Natural killer cell (primary cell): ENCODE measurements around the gene TMEM266. TPM values are rescaled to one million over a fixed set of nuclear protein-coding genes. Genes with fewer than 3 reads are reported as not detected.

Source experiments
- ATAC-seq, 3 donors: fragments of 150-1000 bp in 2 of 3; fragments of 200-7000 bp in 1 of 3; cut with Tn5 transposase; 1 replicate in 1 of 3; 2 replicates in 2 of 3; pipeline ENCODE4 v1.10.0; 2021; ENCODE audit warnings: mild to moderate bottlenecking in 2 of 3, moderate library complexity in 2 of 3
- DNase-seq, 2 donors: peaks; one replicate each; pipeline versions ENCODE4 v3.0.0 to v3.0.0-alpha.2; 2013 to 2021; ENCODE audit warnings: mixed read lengths in 1 of 2
- H3K27ac ChIP-seq: one replicate; pipeline ENCODE4 v1.5.1; 2013; ENCODE audit warnings: mild to moderate bottlenecking, low read length
- H3K27me3 ChIP-seq: one replicate; pipeline ENCODE4 v1.6.1; 2013; ENCODE audit warnings: low read length; ENCODE audit not compliant: control insufficient read depth, insufficient read depth
- H3K36me3 ChIP-seq: one replicate; pipeline ENCODE4 v1.6.1; 2013; ENCODE audit warnings: low read length; ENCODE audit not compliant: control insufficient read depth, insufficient read depth
- H3K4me1 ChIP-seq: one replicate; pipeline ENCODE4 v1.6.1; 2013; ENCODE audit warnings: low read length; ENCODE audit not compliant: control insufficient read depth, insufficient read depth
- H3K4me3 ChIP-seq: one replicate; pipeline ENCODE4 v1.5.1; 2013; ENCODE audit warnings: low read length
- H3K9me3 ChIP-seq: one replicate; pipeline ENCODE4 v1.6.1; 2013; ENCODE audit warnings: low read length; ENCODE audit not compliant: control insufficient read depth, insufficient read depth
- H3K27ac Mint-ChIP-seq, 2 donors: one replicate each; pipeline ENCODE4 v1.8.0; 2022; ENCODE audit warnings: mild to moderate bottlenecking in 2 of 2, mixed read lengths in 2 of 2, moderate library complexity in 1 of 2
- H3K27me3 Mint-ChIP-seq, 2 donors: one replicate each; pipeline ENCODE4 v1.8.0; 2022; ENCODE audit warnings: low read depth in 2 of 2, mixed read lengths in 2 of 2
- H3K36me3 Mint-ChIP-seq: one replicate; pipeline ENCODE4 v1.8.0; 2022; ENCODE audit warnings: mixed read lengths
- H3K4me1 Mint-ChIP-seq, 2 donors: one replicate each; pipeline ENCODE4 v1.8.0; 2022; ENCODE audit warnings: mixed read lengths in 2 of 2
- H3K4me3 Mint-ChIP-seq: one replicate; pipeline ENCODE4 v1.8.0; 2022; ENCODE audit warnings: mild to moderate bottlenecking, moderate library complexity, mixed read lengths
- H3K9me3 Mint-ChIP-seq, 2 donors: one replicate each; pipeline ENCODE4 v1.8.0; 2022; ENCODE audit warnings: mixed read lengths in 2 of 2
- CTCF ChIP-seq: fragments of 200-600 bp; IDR thresholded peaks from one replicate; pipeline ENCODE4 v1.8.0; 2022; ENCODE audit warnings: antibody characterized with exemption
- WGBS: methylation state at CpG from one replicate; pipeline ENCODE4 v1.1.7; 2013; ENCODE audit warnings: missing lambda C conversion rate; ENCODE audit not compliant: insufficient coverage; 5-methylcytosine and 5-hydroxymethylcytosine counted together
- intact Hi-C: fragments of 100-400 bp; cut with micrococcal nuclease; formaldehyde crosslinking; loops from one replicate; pipeline ENCODE4 v1.14.2; 2022
- total RNA-seq, 4 donors: library from RNA; stranded (reverse); fragments of 120-200 nt in 1 of 4; gene quantifications; one replicate each; pipeline versions ENCODE4 v1.2.3 to v1.2.4, GENCODE V29; 2013 to 2022

The TMEM266 gene
- total RNA-seq, 3 donors from 2014 or later (not counting 1 experiment from before 2014, with no cell fraction given): not detected

GRCh38 chr15:76109046-76109445 is 49.3 kb downstream of the TMEM266 start:
- intact Hi-C loops: no loop called here
- no peak overlapping the region for H3K4me3 ChIP-seq
- H3K27me3 ChIP-seq: no peaks in the 10 kb centered on the region
- 86% methylated on average over 1 of the region's 1 CpG for WGBS
- Mint-ChIP-seq H3K27ac (no peak overlapping the region), H3K4me1 (no peaks in the 10 kb centered on the region), H3K9me3 (no peaks in the 10 kb centered on the region), H3K27me3 (peaks cover 12 to 35% of the 10 kb centered on the region in 2 donors), H3K36me3 (no peaks in the 10 kb centered on the region), H3K4me3 (no peak overlapping the region)
- H3K36me3 ChIP-seq: no peaks in the 10 kb centered on the region
- H3K27ac ChIP-seq: no peak overlapping the region
- H3K9me3 ChIP-seq: no peaks in the 10 kb centered on the region
- ATAC-seq: no peak
- no peak for TF ChIP-seq CTCF
- DNase-seq: no peak
- no peaks in the 10 kb centered on the region for H3K4me1 ChIP-seq

GRCh38 chr15:76114561-76114960 is 54.8 kb downstream of the TMEM266 start:
- H3K36me3 Mint-ChIP-seq: no peaks in the 10 kb centered on the region
- DNase-seq: no peak
- WGBS: 91% methylated on average over 2 of the region's 3 CpGs
- H3K4me3 ChIP-seq: no peak overlapping the region
- no peaks in the 10 kb centered on the region for H3K9me3 ChIP-seq
- H3K9me3 Mint-ChIP-seq: no peaks in the 10 kb centered on the region
- H3K4me3 Mint-ChIP-seq: no peak overlapping the region
- peaks cover 19 to 22% of the 10 kb centered on the region in 2 donors for H3K27me3 Mint-ChIP-seq
- ATAC-seq: no peak
- H3K27ac ChIP-seq: no peak overlapping the region
- no peaks in the 10 kb centered on the region for H3K27me3 ChIP-seq
- TF ChIP-seq CTCF: no peak
- no peaks in the 10 kb centered on the region for H3K36me3 ChIP-seq
- intact Hi-C loops: no loop called here
- no peaks in the 10 kb centered on the region for H3K4me1 ChIP-seq
- H3K4me1 Mint-ChIP-seq: no peaks in the 10 kb centered on the region
- no peak overlapping the region for H3K27ac Mint-ChIP-seq

GRCh38 chr15:76116138-76116885 is 56.5 kb downstream of the TMEM266 start:
- no peak overlapping the region for H3K27ac ChIP-seq
- H3K27me3 ChIP-seq: no peaks in the 10 kb centered on the region
- intact Hi-C loops: no loop called here
- no peak overlapping the region for H3K27ac Mint-ChIP-seq
- no peak for TF ChIP-seq CTCF
- H3K4me3 ChIP-seq: no peak overlapping the region
- no peak overlapping the region for H3K4me3 Mint-ChIP-seq
- H3K27me3 Mint-ChIP-seq: peaks cover 14 to 19% of the 10 kb centered on the region in 2 donors
- H3K36me3 ChIP-seq: no peaks in the 10 kb centered on the region
- ATAC-seq: no peak
- H3K36me3 Mint-ChIP-seq: no peaks in the 10 kb centered on the region
- H3K9me3 ChIP-seq: no peaks in the 10 kb centered on the region
- no peak for DNase-seq
- H3K4me1 ChIP-seq: no peaks in the 10 kb centered on the region
- H3K4me1 Mint-ChIP-seq: no peaks in the 10 kb centered on the region
- H3K9me3 Mint-ChIP-seq: no peaks in the 10 kb centered on the region
- WGBS: 74% methylated on average over 14 of the region's 15 CpGs

- Histone ChIP-seq H3K27me3 (no peaks in the 10 kb centered on the region), H3K4me1 (no peaks in the 10 kb centered on the region), H3K36me3 (no peaks in the 10 kb centered on the region), H3K9me3 (no peaks in the 10 kb centered on the region), H3K4me3 (no peak overlapping the region), H3K27ac (no peak overlapping the region)
- H3K4me3 Mint-ChIP-seq: no peak overlapping the region
- H3K4me1 Mint-ChIP-seq: no peaks in the 10 kb centered on the region
- ATAC-seq (no peak), DNase-seq (no peak)
- intact Hi-C loops: no loop called here
- H3K9me3 Mint-ChIP-seq: no peaks in the 10 kb centered on the region
- no peaks in the 10 kb centered on the region for H3K36me3 Mint-ChIP-seq
- no peak overlapping the region for H3K27ac Mint-ChIP-seq
- no peak for TF ChIP-seq CTCF
- H3K27me3 Mint-ChIP-seq: peaks cover 14 to 19% of the 10 kb centered on the region in 2 donors
- WGBS: 89% methylated on average over 9 of the region's 9 CpGs
Observed at GRCh38 chr15:76117181-76117580, 57.4 kb downstream of the TMEM266 start.
